H9 (cell line): ENCODE measurements around the gene MRRF. TPM values are rescaled to one million over a fixed set of nuclear protein-coding genes. Genes with fewer than 3 reads are reported as not detected.

Source experiments
- DNase-seq: peaks from one replicate; pipeline ENCODE4 v3.0.0-alpha.2; 2017
- H2AFZ ChIP-seq: one replicate; pipeline ENCODE4 v1.6.1; 2013; ENCODE audit warnings: mild to moderate bottlenecking, low read length, control low read depth, moderate library complexity
- H2AK5ac ChIP-seq: 2 replicates; pipeline ENCODE4 v1.6.1; 2013; ENCODE audit warnings: low read length, control low read depth, mixed read lengths; ENCODE audit not compliant: insufficient read length
- H2BK120ac ChIP-seq: one replicate; pipeline ENCODE4 v1.6.1; 2013; ENCODE audit warnings: low read depth, mild to moderate bottlenecking, low read length, control low read depth, inconsistent platforms; ENCODE audit not compliant: poor library complexity, severe bottlenecking
- H2BK12ac ChIP-seq: 2 replicates; pipeline ENCODE4 v1.6.1; 2013; ENCODE audit warnings: low read length, control low read depth, mixed read lengths, low read depth; ENCODE audit not compliant: insufficient read length
- H2BK15ac ChIP-seq: 2 replicates; pipeline ENCODE4 v1.6.1; 2013; ENCODE audit warnings: low read depth, low read length, control low read depth
- H2BK20ac ChIP-seq: one replicate; pipeline ENCODE4 v1.6.1; 2013; ENCODE audit warnings: low read depth, mild to moderate bottlenecking, low read length, control low read depth, inconsistent platforms; ENCODE audit not compliant: poor library complexity, severe bottlenecking
- H2BK5ac ChIP-seq: 2 replicates; pipeline ENCODE4 v1.6.1; 2013; ENCODE audit warnings: low read length, control low read depth, mixed read lengths; ENCODE audit not compliant: insufficient read length
- H3K14ac ChIP-seq: 2 replicates; pipeline ENCODE4 v1.6.1; 2013; ENCODE audit warnings: low read length, control low read depth; ENCODE audit not compliant: insufficient read depth
- H3K18ac ChIP-seq: 2 replicates; pipeline ENCODE4 v1.6.1; 2013; ENCODE audit warnings: low read depth, mild to moderate bottlenecking, mixed read lengths, low read length, control low read depth; ENCODE audit not compliant: insufficient read length
- H3K23ac ChIP-seq: 2 replicates; pipeline ENCODE4 v1.6.1; 2013; ENCODE audit warnings: low read length, control low read depth, mixed read lengths, low read depth; ENCODE audit not compliant: insufficient read length
- H3K23me2 ChIP-seq: 2 replicates; pipeline ENCODE4 v1.6.1; 2013; ENCODE audit warnings: low read depth, mild to moderate bottlenecking, mixed read lengths, low read length, control low read depth; ENCODE audit not compliant: insufficient read length, poor library complexity, severe bottlenecking
- H3K27ac ChIP-seq: 2 replicates; pipeline ENCODE4 v1.5.1; 2013; ENCODE audit warnings: low read length, control low read depth, mixed read lengths, low read depth; ENCODE audit not compliant: insufficient read length
- H3K27me3 ChIP-seq: 2 replicates; pipeline ENCODE4 v1.6.1; 2013; ENCODE audit warnings: low read length, control low read depth, inconsistent platforms; ENCODE audit not compliant: insufficient read depth
- H3K4ac ChIP-seq: 2 replicates; pipeline ENCODE4 v1.6.1; 2013; ENCODE audit warnings: low read depth, mild to moderate bottlenecking, control low read depth, inconsistent platforms, low read length, moderate library complexity
- H3K4me1 ChIP-seq: 2 replicates; pipeline ENCODE4 v1.6.1; 2013; ENCODE audit warnings: low read length, control low read depth, inconsistent platforms; ENCODE audit not compliant: insufficient read depth
- H3K4me2 ChIP-seq: 2 replicates; pipeline ENCODE4 v1.6.1; 2013; ENCODE audit warnings: low read length, control low read depth, mixed read lengths; ENCODE audit not compliant: insufficient read length, insufficient read depth
- H3K56ac ChIP-seq: 2 replicates; pipeline ENCODE4 v1.6.1; 2013; ENCODE audit warnings: low read depth, mild to moderate bottlenecking, mixed read lengths, low read length, control low read depth; ENCODE audit not compliant: insufficient read length
- H3K79me1 ChIP-seq: 2 replicates; pipeline ENCODE4 v1.6.1; 2013; ENCODE audit warnings: low read depth, mild to moderate bottlenecking, moderate library complexity, low read length, control low read depth, inconsistent platforms; ENCODE audit not compliant: insufficient read depth, poor library complexity, severe bottlenecking
- H3K79me2 ChIP-seq: 2 replicates; pipeline ENCODE4 v1.6.1; 2013; ENCODE audit warnings: low read length, control low read depth, inconsistent platforms; ENCODE audit not compliant: insufficient read depth
- H3K9ac ChIP-seq: 2 replicates; pipeline ENCODE4 v1.6.1; 2013; ENCODE audit warnings: low read length, control low read depth, mixed read lengths; ENCODE audit not compliant: insufficient read length; ENCODE audit errors: extremely low read depth
- H3K9me3 ChIP-seq: one replicate; pipeline ENCODE4 v1.6.1; 2013; ENCODE audit warnings: low read depth, low read length, inconsistent platforms; ENCODE audit not compliant: control insufficient read depth
- H3T11ph ChIP-seq: one replicate; pipeline ENCODE4 v1.6.1; 2013; ENCODE audit warnings: mild to moderate bottlenecking, low read length, control low read depth, inconsistent platforms
- H4K20me1 ChIP-seq: one replicate; pipeline ENCODE4 v1.6.1; 2013; ENCODE audit not compliant: control insufficient read depth, insufficient read length, insufficient read depth
- H4K5ac ChIP-seq: 2 replicates; pipeline ENCODE4 v1.6.1; 2013; ENCODE audit warnings: low read depth, mild to moderate bottlenecking, mixed read lengths, low read length, control low read depth; ENCODE audit not compliant: insufficient read length
- H4K8ac ChIP-seq: replicated peaks from 2 replicates; pipeline ENCODE4 v1.6.1; 2013; ENCODE audit warnings: low read length, control low read depth, mixed read lengths, low read depth; ENCODE audit not compliant: insufficient read length
- H4K91ac ChIP-seq: 2 replicates; pipeline ENCODE4 v1.6.1; 2013; ENCODE audit warnings: low read depth, mild to moderate bottlenecking, moderate library complexity, mixed read lengths, low read length, control low read depth; ENCODE audit not compliant: insufficient read length
- H3K27ac Mint-ChIP-seq, 3 experiments: 2 replicates in 2 of 3; 3 replicates in 1 of 3; pipeline ENCODE4 v1.8.0; 2020 to 2021; ENCODE audit warnings: mixed read lengths in 3 of 3, mild to moderate bottlenecking in 1 of 3, moderate library complexity in 1 of 3
- H3K27me3 Mint-ChIP-seq: 2 replicates; pipeline ENCODE4 v1.8.0; 2021; ENCODE audit warnings: low read depth, mild to moderate bottlenecking, moderate library complexity, mixed read lengths
- H3K36me3 Mint-ChIP-seq, 3 experiments: 2 replicates in 2 of 3; 3 replicates in 1 of 3; pipeline ENCODE4 v1.8.0; 2020 to 2021; ENCODE audit warnings: low read depth in 3 of 3, mixed read lengths in 3 of 3; ENCODE audit not compliant: insufficient read depth in 1 of 3
- H3K4me1 Mint-ChIP-seq, 2 experiments: 2 replicates each; pipeline ENCODE4 v1.8.0; 2020; ENCODE audit warnings: mixed read lengths in 2 of 2
- H3K4me3 Mint-ChIP-seq, 2 experiments: 2 replicates in 1 of 2; 3 replicates in 1 of 2; pipeline ENCODE4 v1.8.0; 2020 to 2021; ENCODE audit warnings: mild to moderate bottlenecking in 2 of 2, mixed read lengths in 2 of 2, moderate library complexity in 1 of 2
- H3K9me3 Mint-ChIP-seq, 2 experiments: 2 replicates in 1 of 2; 3 replicates in 1 of 2; pipeline ENCODE4 v1.8.0; 2020; ENCODE audit warnings: mild to moderate bottlenecking in 2 of 2, mixed read lengths in 2 of 2, moderate library complexity in 1 of 2
- WGBS: extraction: QIAGEN DNeasy Blood & Tissue Kit; methylation state at CpG from one replicate; pipeline ENCODE4 v1.1.7; 2013; ENCODE audit warnings: missing lambda C conversion rate, low lambda C conversion rate, mixed read lengths; ENCODE audit not compliant: insufficient read length; ENCODE audit errors: extremely low coverage; 5-methylcytosine and 5-hydroxymethylcytosine counted together
- total RNA-seq: library from RNA; stranded (reverse); gene quantifications from 2 replicates; pipeline ENCODE4 v1.2.1, GENCODE V29; 2021
- TF ChIP-seq, protein P1 (sequence below): fragments of 200-600 bp; sonication (generic); conservative IDR thresholded peaks from 3 replicates; pipeline ENCODE4 v1.8.0; 2021; ENCODE audit warnings: antibody characterized with exemption, mild to moderate bottlenecking

Gene MRRF
- total RNA-seq, 1 experiment from 2014 or later, result 33.7 TPM

- Histone ChIP-seq H2BK15ac (no peak overlapping the region), H3K9ac (no peak overlapping the region), H3K4me1 (no peaks in the 10 kb centered on the region), H3K27me3 (no peaks in the 10 kb centered on the region), H3K23me2 (no peaks in the 10 kb centered on the region), H2BK120ac (no peak overlapping the region), H3K23ac (no peak overlapping the region), H3K56ac (no peak overlapping the region), H4K91ac (no peak overlapping the region), H2AK5ac (no peak overlapping the region), H4K8ac (no peak overlapping the region), H3K14ac (no peak overlapping the region), H4K20me1 (no peaks in the 10 kb centered on the region), H3K27ac (no peak overlapping the region), H3T11ph (no peak overlapping the region), H2AFZ (no peak overlapping the region), H3K4me2 (no peak overlapping the region), H2BK5ac (no peak overlapping the region), H3K79me2 (no peaks in the 10 kb centered on the region), H3K79me1 (no peaks in the 10 kb centered on the region), H3K18ac (no peak overlapping the region), H3K4ac (no peak overlapping the region), H2BK20ac (no peak overlapping the region), H4K5ac (no peak overlapping the region), H2BK12ac (no peak overlapping the region), H3K9me3 (no peaks in the 10 kb centered on the region)
- TF ChIP-seq, protein P1, sequence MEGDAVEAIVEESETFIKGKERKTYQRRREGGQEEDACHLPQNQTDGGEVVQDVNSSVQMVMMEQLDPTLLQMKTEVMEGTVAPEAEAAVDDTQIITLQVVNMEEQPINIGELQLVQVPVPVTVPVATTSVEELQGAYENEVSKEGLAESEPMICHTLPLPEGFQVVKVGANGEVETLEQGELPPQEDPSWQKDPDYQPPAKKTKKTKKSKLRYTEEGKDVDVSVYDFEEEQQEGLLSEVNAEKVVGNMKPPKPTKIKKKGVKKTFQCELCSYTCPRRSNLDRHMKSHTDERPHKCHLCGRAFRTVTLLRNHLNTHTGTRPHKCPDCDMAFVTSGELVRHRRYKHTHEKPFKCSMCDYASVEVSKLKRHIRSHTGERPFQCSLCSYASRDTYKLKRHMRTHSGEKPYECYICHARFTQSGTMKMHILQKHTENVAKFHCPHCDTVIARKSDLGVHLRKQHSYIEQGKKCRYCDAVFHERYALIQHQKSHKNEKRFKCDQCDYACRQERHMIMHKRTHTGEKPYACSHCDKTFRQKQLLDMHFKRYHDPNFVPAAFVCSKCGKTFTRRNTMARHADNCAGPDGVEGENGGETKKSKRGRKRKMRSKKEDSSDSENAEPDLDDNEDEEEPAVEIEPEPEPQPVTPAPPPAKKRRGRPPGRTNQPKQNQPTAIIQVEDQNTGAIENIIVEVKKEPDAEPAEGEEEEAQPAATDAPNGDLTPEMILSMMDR, result no peak
- Mint-ChIP-seq H3K4me3 (no peak overlapping the region), H3K27ac (peak overlapping the region in 1 of 3 experiments; percentile 24; a peak in 1 of 7 replicates), H3K27me3 (no peaks in the 10 kb centered on the region), H3K36me3 (peaks cover 4 to 27% (median 26%) of the 10 kb centered on the region in 3 experiments; a peak in 6 of 7 replicates), H3K4me1 (0 out of 4 replicates have a peak, but pooled peaks cover 0 to 2% of the 10 kb centered on the region in 2 experiments), H3K9me3 (no peaks in the 10 kb centered on the region)
- DNase-seq, result no peak
- WGBS, result no CpG with 5 or more reads among the region's 2 CpGs
Observed at GRCh38 chr9:122309861-122310260, 45.2 kb downstream of the MRRF start.
